Measurements from ENCODE around the gene TSG101. TPM values are rescaled to one million over a fixed set of nuclear protein-coding genes. Genes with fewer than 3 reads are reported as not detected.

The TSG101 gene
- total RNA-seq, 1 donor from 2014 or later, result 45.7 TPM

- H3K9me3 Mint-ChIP-seq, result no peaks in the 10 kb centered on the region
- H3K36me3 Mint-ChIP-seq, result peaks cover 18% of the 10 kb centered on the region
- peaks cover 10% of the 10 kb centered on the region for H3K4me1 Mint-ChIP-seq
- no peak for TF ChIP-seq CTCF (IDR thresholded peaks at IDR 0.05; ENCODE audit: unreplicated experiment)
- DNase-seq (ENCODE audit: low spot score in 2 of 2, unreplicated experiment in 2 of 2), result no peak
- no peak overlapping the region for H3K27ac Mint-ChIP-seq
- H3K4me3 Mint-ChIP-seq, result no peak overlapping the region
- H3K27me3 Mint-ChIP-seq (ENCODE audit: low read depth), result no peaks in the 10 kb centered on the region
Measured at GRCh38 chr11:18521122-18521521, 5.6 kb downstream of the TSG101 start.

GRCh38 chr11:18502352-18502751, 24.4 kb downstream of the TSG101 start:
- H3K27ac Mint-ChIP-seq, result no peak overlapping the region
- peaks cover 63% of the 10 kb centered on the region for H3K36me3 Mint-ChIP-seq
- no peak overlapping the region for H3K4me3 Mint-ChIP-seq
- no peak for DNase-seq (ENCODE audit: low spot score in 2 of 2, unreplicated experiment in 2 of 2)
- TF ChIP-seq CTCF (IDR thresholded peaks at IDR 0.05; ENCODE audit: unreplicated experiment), result no peak
- peaks cover 11% of the 10 kb centered on the region for H3K9me3 Mint-ChIP-seq
- no peaks in the 10 kb centered on the region for H3K4me1 Mint-ChIP-seq
- H3K27me3 Mint-ChIP-seq (ENCODE audit: low read depth), result no peaks in the 10 kb centered on the region

- no peaks in the 10 kb centered on the region for H3K27me3 Mint-ChIP-seq (ENCODE audit: low read depth)
Measured at GRCh38 chr11:18501629-18502028, 25.1 kb downstream of the TSG101 start.

GRCh38 chr11:18498039-18498438, 28.7 kb downstream of the TSG101 start:
- Mint-ChIP-seq H3K27me3 (ENCODE audit: low read depth) (no peaks in the 10 kb centered on the region), H3K36me3 (peaks cover 54% of the 10 kb centered on the region), H3K9me3 (peaks cover 11% of the 10 kb centered on the region), H3K27ac (no peak overlapping the region), H3K4me3 (no peak overlapping the region), H3K4me1 (peaks cover 5% of the 10 kb centered on the region)
- no peak for DNase-seq (ENCODE audit: low spot score in 2 of 2, unreplicated experiment in 2 of 2)
- no peak for TF ChIP-seq CTCF (IDR thresholded peaks at IDR 0.05; ENCODE audit: unreplicated experiment)

More at GRCh38 chr11:18501629-18502028, 25.1 kb downstream of the TSG101 start:
- peaks cover 11% of the 10 kb centered on the region for H3K9me3 Mint-ChIP-seq
- H3K4me3 Mint-ChIP-seq, result no peak overlapping the region
- no peak for DNase-seq (ENCODE audit: low spot score in 2 of 2, unreplicated experiment in 2 of 2)
- no peak overlapping the region for H3K27ac Mint-ChIP-seq
- H3K36me3 Mint-ChIP-seq, result peaks cover 58% of the 10 kb centered on the region
- no peaks in the 10 kb centered on the region for H3K4me1 Mint-ChIP-seq
- no peak for TF ChIP-seq CTCF (IDR thresholded peaks at IDR 0.05; ENCODE audit: unreplicated experiment)

GRCh38 chr11:18495703-18496102, 31.0 kb downstream of the TSG101 start:
- H3K9me3 Mint-ChIP-seq, result no peaks in the 10 kb centered on the region
- TF ChIP-seq CTCF (IDR thresholded peaks at IDR 0.05; ENCODE audit: unreplicated experiment), result no peak
- peaks cover 33% of the 10 kb centered on the region for H3K36me3 Mint-ChIP-seq
- no peaks in the 10 kb centered on the region for H3K27me3 Mint-ChIP-seq (ENCODE audit: low read depth)
- DNase-seq (ENCODE audit: low spot score in 2 of 2, unreplicated experiment in 2 of 2), result no peak
- no peak overlapping the region for H3K27ac Mint-ChIP-seq
- no peak overlapping the region for H3K4me3 Mint-ChIP-seq
- peaks cover 8% of the 10 kb centered on the region for H3K4me1 Mint-ChIP-seq

GRCh38 chr11:18495271-18495670, 31.5 kb downstream of the TSG101 start:
- Mint-ChIP-seq H3K4me3 (no peak overlapping the region), H3K36me3 (peaks cover 33% of the 10 kb centered on the region), H3K4me1 (peaks cover 8% of the 10 kb centered on the region), H3K9me3 (no peaks in the 10 kb centered on the region), H3K27me3 (ENCODE audit: low read depth) (no peaks in the 10 kb centered on the region), H3K27ac (no peak overlapping the region)
- DNase-seq (ENCODE audit: low spot score in 2 of 2, unreplicated experiment in 2 of 2), result no peak
- TF ChIP-seq CTCF (IDR thresholded peaks at IDR 0.05; ENCODE audit: unreplicated experiment), result no peak
